Neutrophil (primary cell): Measurements from ENCODE around the gene PTPRG.

Source experiments
- H3K27ac ChIP-seq: fragments of 200-600 bp; sonication (generic); 2 replicates; pipeline ENCODE4 v1.5.1; 2016; ENCODE audit warnings: mild to moderate bottlenecking, moderate library complexity
- H3K27me3 ChIP-seq: fragments of 200-600 bp; sonication (generic); 2 replicates; pipeline ENCODE4 v1.6.0; 2016; ENCODE audit warnings: mild to moderate bottlenecking
- H3K36me3 ChIP-seq: fragments of 200-600 bp; sonication (generic); 2 replicates; pipeline ENCODE4 v1.5.1; 2017
- H3K4me1 ChIP-seq, 2 experiments: fragments of 200-600 bp in 1 of 2; sonication (generic) in 1 of 2; 1 replicate in 1 of 2; 2 replicates in 1 of 2; pipeline versions ENCODE4 v1.5.1 to v1.6.1; 2013 to 2016; ENCODE audit warnings: low read depth in 1 of 2, low read length in 1 of 2, mild to moderate bottlenecking in 1 of 2, moderate library complexity in 1 of 2; ENCODE audit not compliant: control insufficient read depth in 1 of 2, insufficient read depth in 1 of 2
- H3K4me3 ChIP-seq, 2 experiments: fragments of 200-600 bp in 1 of 2; sonication (generic) in 1 of 2; 1 replicate in 1 of 2; 2 replicates in 1 of 2; pipeline ENCODE4 v1.5.1; 2013 to 2016; ENCODE audit warnings: low read depth in 1 of 2, low read length in 1 of 2, mild to moderate bottlenecking in 1 of 2, moderate library complexity in 1 of 2
- H3K9me3 ChIP-seq: fragments of 200-600 bp; sonication (generic); 2 replicates; pipeline ENCODE4 v1.5.1; 2016
- CTCF ChIP-seq: fragments of 200-600 bp; sonication (generic); IDR thresholded peaks from 2 replicates; pipeline ENCODE4 v1.5.1; 2016; ENCODE audit warnings: antibody characterized with exemption

The PTPRG gene

GRCh38 chr3:61821823-61822251 is 260.5 kb downstream of the PTPRG start:
- TF ChIP-seq CTCF: no peak

GRCh38 chr3:61822588-61822987 is 261.2 kb downstream of the PTPRG start:
- H3K4me1 ChIP-seq: no peaks in the 10 kb centered on the region
- H3K36me3 ChIP-seq: no peaks in the 10 kb centered on the region
- TF ChIP-seq CTCF: no peak
- no peak overlapping the region for H3K4me3 ChIP-seq
- H3K27ac ChIP-seq: no peak overlapping the region
- no peaks in the 10 kb centered on the region for H3K9me3 ChIP-seq
- H3K27me3 ChIP-seq: no peaks in the 10 kb centered on the region

More at GRCh38 chr3:61821823-61822251, 260.5 kb downstream of the PTPRG start:
- H3K27me3 ChIP-seq: no peaks in the 10 kb centered on the region
- no peak overlapping the region for H3K4me3 ChIP-seq
- H3K4me1 ChIP-seq: no peaks in the 10 kb centered on the region
- H3K27ac ChIP-seq: no peak overlapping the region
- H3K9me3 ChIP-seq: no peaks in the 10 kb centered on the region
- no peaks in the 10 kb centered on the region for H3K36me3 ChIP-seq

GRCh38 chr3:61824553-61825135 is 263.3 kb downstream of the PTPRG start:
- no peak for TF ChIP-seq CTCF
- Histone ChIP-seq H3K4me3 (no peak overlapping the region), H3K27me3 (no peaks in the 10 kb centered on the region), H3K4me1 (no peaks in the 10 kb centered on the region), H3K9me3 (no peaks in the 10 kb centered on the region), H3K36me3 (no peaks in the 10 kb centered on the region), H3K27ac (no peak overlapping the region)

- no peak overlapping the region for H3K27ac ChIP-seq
- no peak overlapping the region for H3K4me3 ChIP-seq
- no peaks in the 10 kb centered on the region for H3K36me3 ChIP-seq
- no peaks in the 10 kb centered on the region for H3K4me1 ChIP-seq
- H3K27me3 ChIP-seq: no peaks in the 10 kb centered on the region
- no peak for TF ChIP-seq CTCF
- no peaks in the 10 kb centered on the region for H3K9me3 ChIP-seq
These were observed 264.8 kb downstream of the PTPRG start for GRCh38 chr3:61826161-61826560.

GRCh38 chr3:61828184-61828874 is 267.0 kb downstream of the PTPRG start:
- no peaks in the 10 kb centered on the region for H3K36me3 ChIP-seq
- no peaks in the 10 kb centered on the region for H3K27me3 ChIP-seq
- H3K9me3 ChIP-seq: no peaks in the 10 kb centered on the region
- no peaks in the 10 kb centered on the region for H3K4me1 ChIP-seq
- no peak overlapping the region for H3K4me3 ChIP-seq
- no peak for TF ChIP-seq CTCF
- H3K27ac ChIP-seq: no peak overlapping the region
